ENCODE measurements around the gene ANKRD13C. TPM values are rescaled to one million over a fixed set of nuclear protein-coding genes. Genes with fewer than 3 reads are reported as not detected.

The ANKRD13C gene
- total and polyA plus RNA-seq, 4 donors, result 3.3 to 14.1 (median 8.3) TPM

GRCh38 chr1:70221238-70222121 lies 133.0 kb downstream of the ANKRD13C start, which contains the start of gene SRSF11:
Gene SRSF11 (plus strand): TSS chr1:70221380. CDS start chr1:70221637, 257 bp downstream.
- Histone ChIP-seq H3K4me3 (ENCODE audit: low read depth in 1 of 3, low read length in 3 of 3) (peak within 1 kb of the TSS; percentile 58 to 79 (median 77)), H3K9ac (ENCODE audit: low read depth in 1 of 2, low read length in 2 of 2) (peak within 1 kb of the TSS; percentile 98)
- WGBS, result under 1% methylated on average over 74 of the region's 74 CpGs

More at GRCh38 chr1:70221238-70222121, 133.0 kb downstream of the ANKRD13C start, which contains the start of gene SRSF11:
- Histone ChIP-seq H3K4me1 (ENCODE audit: control insufficient read depth in 4 of 4, insufficient read depth in 4 of 4, low read length in 3 of 4) (peaks cover 2 to 24% (median 11%) of the 10 kb centered on the region in 4 donors), H3K27me3 (ENCODE audit: control insufficient read depth in 4 of 4, insufficient read depth in 4 of 4, low read length in 3 of 4) (no peaks in the 10 kb centered on the region), H3K9me3 (ENCODE audit: control insufficient read depth in 4 of 4, low read length in 3 of 4) (no peaks in the 10 kb centered on the region), H3K27ac (ENCODE audit: low read depth in 1 of 2, low read length in 2 of 2) (peak within 1 kb of the TSS; percentile 94 to 98), H3K36me3 (ENCODE audit: control insufficient read depth in 4 of 4, insufficient read depth in 3 of 4, low read depth in 1 of 4, low read length in 3 of 4) (peaks cover 0 to 23% (median 11%) of the 10 kb centered on the region in 4 donors)
- DNase-seq (ENCODE audit: low spot score), result peak; percentile 98
- TF ChIP-seq YY1 (IDR thresholded peaks at IDR 0.05), result peak; percentile 62
- peak in 1 of 2 donors; percentile 21 for TF ChIP-seq RAD21 (IDR thresholded peaks at IDR 0.05)
- no peak for TF ChIP-seq EGR1 (IDR thresholded peaks at IDR 0.05; ENCODE audit: low read depth in 2 of 2)
- peak; percentile 47 for TF ChIP-seq REST (IDR thresholded peaks at IDR 0.05)
- TF ChIP-seq FOXA1 (IDR thresholded peaks at IDR 0.05), result no peak
- no peak for TF ChIP-seq ATF3 (IDR thresholded peaks at IDR 0.05)
- TF ChIP-seq CTCF (IDR thresholded peaks at IDR 0.05; ENCODE audit: low read depth, low read length, missing input control), result no peak
- no peak for TF ChIP-seq RXRA (IDR thresholded peaks at IDR 0.05)
- TF ChIP-seq SP1 (IDR thresholded peaks at IDR 0.05), result peak; percentile 53
- no peak for TF ChIP-seq NR2F2 (IDR thresholded peaks at IDR 0.05)
- TF ChIP-seq GABPA (IDR thresholded peaks at IDR 0.05 in 1 of 2, conservative IDR thresholded peaks at IDR 0.05 in 1 of 2), result no peak
- peak; percentile 33 for TF ChIP-seq MAX (IDR thresholded peaks at IDR 0.05)
- peak; percentile 85 for TF ChIP-seq ZBTB33 (IDR thresholded peaks at IDR 0.05)
- TF ChIP-seq FOXA2 (IDR thresholded peaks at IDR 0.05), result no peak
- TF ChIP-seq TAF1 (conservative IDR thresholded peaks at IDR 0.05), result peak; percentile 54
- TF ChIP-seq HNF4G (IDR thresholded peaks at IDR 0.05), result no peak
- no peak for TF ChIP-seq HNF4A (conservative IDR thresholded peaks at IDR 0.05)
- TF ChIP-seq JUND (IDR thresholded peaks at IDR 0.05), result peak in 1 of 2 donors; percentile 10

Measured in liver (tissue), 9 donors.